Measurements from ENCODE around the gene NPAS3.

NPAS3 gene

GRCh38 chr14:33499687-33500086 is 561.0 kb downstream of the NPAS3 start:
- no peak overlapping the region for H3K4me3 ChIP-seq (ENCODE audit: low read depth, low read length)
- TF ChIP-seq, protein P1, sequence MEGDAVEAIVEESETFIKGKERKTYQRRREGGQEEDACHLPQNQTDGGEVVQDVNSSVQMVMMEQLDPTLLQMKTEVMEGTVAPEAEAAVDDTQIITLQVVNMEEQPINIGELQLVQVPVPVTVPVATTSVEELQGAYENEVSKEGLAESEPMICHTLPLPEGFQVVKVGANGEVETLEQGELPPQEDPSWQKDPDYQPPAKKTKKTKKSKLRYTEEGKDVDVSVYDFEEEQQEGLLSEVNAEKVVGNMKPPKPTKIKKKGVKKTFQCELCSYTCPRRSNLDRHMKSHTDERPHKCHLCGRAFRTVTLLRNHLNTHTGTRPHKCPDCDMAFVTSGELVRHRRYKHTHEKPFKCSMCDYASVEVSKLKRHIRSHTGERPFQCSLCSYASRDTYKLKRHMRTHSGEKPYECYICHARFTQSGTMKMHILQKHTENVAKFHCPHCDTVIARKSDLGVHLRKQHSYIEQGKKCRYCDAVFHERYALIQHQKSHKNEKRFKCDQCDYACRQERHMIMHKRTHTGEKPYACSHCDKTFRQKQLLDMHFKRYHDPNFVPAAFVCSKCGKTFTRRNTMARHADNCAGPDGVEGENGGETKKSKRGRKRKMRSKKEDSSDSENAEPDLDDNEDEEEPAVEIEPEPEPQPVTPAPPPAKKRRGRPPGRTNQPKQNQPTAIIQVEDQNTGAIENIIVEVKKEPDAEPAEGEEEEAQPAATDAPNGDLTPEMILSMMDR (IDR thresholded peaks at IDR 0.05; ENCODE audit: insufficient read depth, low read depth, low read length, missing control alignments): no peak
- no peak for DNase-seq (ENCODE audit: low read depth)

DNA sequence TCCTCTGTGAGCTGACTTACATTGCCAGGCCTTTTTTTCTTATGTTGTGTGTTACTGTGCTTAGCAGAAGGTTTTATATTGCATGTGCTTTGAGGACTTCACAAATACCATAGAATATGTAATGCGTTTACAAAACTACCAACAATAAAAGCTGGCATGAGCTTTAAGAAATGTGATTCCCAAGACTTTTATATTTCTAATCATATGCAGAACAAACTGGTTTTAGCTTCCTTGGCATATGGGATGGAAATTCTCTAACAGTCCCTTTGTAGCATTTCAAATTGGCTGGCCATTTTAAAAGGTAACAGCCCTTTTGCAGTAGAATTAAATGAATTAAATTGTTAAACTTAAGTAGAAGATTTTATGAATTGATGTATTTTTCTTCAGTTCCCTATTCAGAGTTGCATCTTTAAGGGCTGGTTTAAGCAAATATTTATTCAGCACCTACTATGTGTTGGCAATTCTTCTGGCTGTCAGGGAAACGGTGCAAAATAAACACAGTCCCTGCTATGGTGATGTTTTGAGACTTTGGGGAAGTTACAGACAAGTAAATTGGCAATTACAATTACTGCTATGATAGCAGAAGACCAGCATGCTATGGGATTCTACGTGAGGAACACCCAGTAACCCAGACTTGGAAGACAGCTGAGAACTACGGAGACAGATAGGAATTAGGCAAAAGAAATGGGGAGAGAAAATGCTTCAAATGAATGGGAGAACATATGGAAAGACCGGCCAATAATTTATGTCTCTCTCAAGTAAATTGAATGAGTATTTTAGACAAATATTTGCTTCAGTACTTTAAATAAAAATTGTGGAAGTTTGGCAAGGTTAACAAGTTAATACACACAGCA is 565.8 kb downstream of the NPAS3 start:
- DNase-seq (ENCODE audit: low read depth): no peak
- TF ChIP-seq, protein P1 (IDR thresholded peaks at IDR 0.05; ENCODE audit: insufficient read depth, low read depth, low read length, missing control alignments): no peak
- H3K4me3 ChIP-seq (ENCODE audit: low read depth, low read length): no peak overlapping the region

GRCh38 chr14:33505266-33505962 is 566.7 kb downstream of the NPAS3 start:
- TF ChIP-seq, protein P1 (IDR thresholded peaks at IDR 0.05; ENCODE audit: insufficient read depth, low read depth, low read length, missing control alignments): no peak
- DNase-seq (ENCODE audit: low read depth): no peak

DNA sequence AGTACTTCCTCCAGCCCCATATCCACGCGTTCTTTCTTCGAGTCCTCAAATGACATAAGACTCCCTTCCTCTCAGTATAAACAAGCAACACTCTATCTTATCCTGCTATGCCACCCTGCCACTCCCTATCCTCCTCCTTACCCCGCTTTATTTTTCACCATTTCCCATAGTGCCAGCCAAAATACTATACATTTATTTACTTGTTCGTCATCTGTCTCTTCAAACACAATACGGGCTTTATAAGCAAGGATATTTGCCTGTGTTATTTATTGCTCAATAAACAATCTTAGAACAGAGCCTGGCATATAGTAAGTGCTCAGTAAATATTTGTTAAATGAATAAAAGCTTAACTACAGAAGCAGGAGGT is 567.3 kb downstream of the NPAS3 start:
- TF ChIP-seq, protein P1 (IDR thresholded peaks at IDR 0.05; ENCODE audit: insufficient read depth, low read depth, low read length, missing control alignments): no peak
- no peak for DNase-seq (ENCODE audit: low read depth)
- H3K4me3 ChIP-seq (ENCODE audit: low read depth, low read length): no peak overlapping the region

More at GRCh38 chr14:33505266-33505962, 566.7 kb downstream of the NPAS3 start:
- no peak overlapping the region for H3K4me3 ChIP-seq (ENCODE audit: low read depth, low read length)

DNA sequence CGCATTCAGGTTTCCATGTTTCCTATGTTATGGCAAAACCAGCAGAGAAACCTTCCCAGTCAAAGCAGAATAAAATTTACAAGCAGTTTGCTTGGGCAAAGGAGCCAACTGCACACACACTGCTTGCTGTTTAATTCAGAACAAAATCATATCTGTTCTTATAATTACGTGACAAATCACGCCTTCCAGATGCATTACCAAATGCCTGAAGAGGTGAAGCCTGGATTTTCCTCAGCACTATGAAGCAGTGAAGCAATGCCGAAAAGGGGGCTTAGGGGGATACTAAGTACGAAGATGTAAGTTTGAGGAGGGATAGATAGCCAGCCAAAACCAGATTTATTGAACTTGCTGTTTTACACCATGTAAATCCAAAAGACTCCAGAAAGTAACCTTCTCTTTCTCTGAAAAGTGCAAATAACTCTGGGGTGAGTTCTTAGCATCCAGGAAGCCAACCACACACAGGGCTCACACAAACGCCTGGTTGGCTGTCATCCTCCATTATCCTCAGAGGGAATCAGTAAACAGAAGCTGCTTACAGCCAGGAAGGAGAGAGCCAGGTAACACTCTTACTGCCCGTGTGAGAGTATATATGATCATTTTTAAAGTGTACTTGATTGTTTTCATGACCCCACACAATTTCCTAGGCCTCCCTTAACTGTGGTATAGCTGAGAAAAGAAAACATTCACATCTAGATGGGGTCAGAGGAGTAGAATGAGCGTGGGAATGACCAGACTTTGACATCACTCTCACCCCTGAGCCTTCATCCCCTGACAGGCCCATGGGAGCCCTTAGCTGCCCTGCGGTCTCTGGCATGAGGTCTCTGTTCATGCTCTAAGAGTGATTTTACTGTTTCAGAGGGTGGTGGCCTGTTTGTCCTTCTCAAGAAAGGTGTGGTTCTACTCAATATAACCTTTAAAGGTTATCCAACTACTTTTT is 569.7 kb downstream of the NPAS3 start:
- TF ChIP-seq, protein P1 (IDR thresholded peaks at IDR 0.05; ENCODE audit: insufficient read depth, low read depth, low read length, missing control alignments): no peak
- DNase-seq (ENCODE audit: low read depth): no peak

GRCh38 chr14:33509454-33509853 is 570.8 kb downstream of the NPAS3 start:
- TF ChIP-seq, protein P1 (IDR thresholded peaks at IDR 0.05; ENCODE audit: insufficient read depth, low read depth, low read length, missing control alignments): no peak
- no peak for DNase-seq (ENCODE audit: low read depth)
- H3K4me3 ChIP-seq (ENCODE audit: low read depth, low read length): no peak overlapping the region

More for the DNA sequence above, 569.7 kb downstream of the NPAS3 start:
- H3K4me3 ChIP-seq (ENCODE audit: low read depth, low read length): no peak overlapping the region
